K562 (cell line): ENCODE measurements around the gene JAG2. TPM values are rescaled to one million over a fixed set of nuclear protein-coding genes. Genes with fewer than 3 reads are reported as not detected.

Source experiments
- ATAC-seq: fragments of 200-7000 bp; cut with Tn5 transposase; 3 replicates; pipeline ENCODE4 v1.9.1; 2020; ENCODE audit warnings: moderate library complexity
- BruUV-seq: library from RNA; stranded (reverse); fragments of 400-500 nt; replicated peaks from 2 replicates; lab custom pipeline; 2021; lab: Mats Ljungman, UMichigan
- CTCF ChIA-PET: fragments of 300-600 bp; formaldehyde crosslinking; extraction: SDS; loops from one replicate; lab custom pipeline; 2021; ENCODE audit warnings: low intra/inter-chr PET ratio; lab: Yijun Ruan, JAX
- POLR2A ChIA-PET: fragments of 300-600, 350-650 bp; sonication (Branson Sonifier 250); formaldehyde crosslinking; extraction: SDS; loops from one replicate; lab custom pipeline; 2021; ENCODE audit warnings: antibody characterized with exemption, inconsistent platforms; lab: Yijun Ruan, JAX
- DNase-seq, 4 experiments: peaks; one replicate each; pipeline versions ENCODE4 v3.0.0 to v3.0.0-alpha.2; 2011 to 2018; ENCODE audit warnings: low spot score in 3 of 4, mixed read lengths in 3 of 4; ENCODE audit errors: extremely low read depth in 1 of 4
- FAIRE-seq: peaks from 2 replicates; lab custom pipeline; 2011; peaks lifted over from hg19 to GRCh38; lab: Jason Lieb, UNC
- H2AFZ ChIP-seq: 2 replicates; pipeline ENCODE4 v1.6.0; 2011; ENCODE audit warnings: low read depth, low read length, control low read depth, inconsistent platforms
- H3K27ac ChIP-seq: fragments of 200-600 bp; 3 replicates; pipeline ENCODE4 v1.8.0; 2011; ENCODE audit warnings: low read depth, mild to moderate bottlenecking, control low read depth, inconsistent platforms, low read length, moderate library complexity, mixed read lengths; ENCODE audit errors: extremely low read depth
- H3K27me3 ChIP-seq, 2 experiments: fragments of 300-600 bp in 1 of 2; 2 replicates in 1 of 2; 3 replicates in 1 of 2; pipeline versions ENCODE4 v1.6.0 to v1.8.0; 2011; ENCODE audit warnings: inconsistent platforms in 2 of 2, low read length in 2 of 2, mild to moderate bottlenecking in 1 of 2, mixed read lengths in 1 of 2, moderate library complexity in 1 of 2; ENCODE audit not compliant: control insufficient read depth in 2 of 2, insufficient read depth in 2 of 2
- H3K36me3 ChIP-seq: fragments of 300-600 bp; 3 replicates; pipeline ENCODE4 v1.8.0; 2011; ENCODE audit warnings: mild to moderate bottlenecking, low read length, inconsistent platforms; ENCODE audit not compliant: control insufficient read depth, insufficient read depth
- H3K4me1 ChIP-seq, 2 experiments: fragments of 200-600 bp in 1 of 2; replicated peaks in 1 of 2; 2 replicates in 1 of 2; 3 replicates in 1 of 2; pipeline versions ENCODE4 v1.5.1 to v1.8.0; 2011; ENCODE audit warnings: inconsistent platforms in 2 of 2, low read length in 2 of 2, mild to moderate bottlenecking in 1 of 2, mixed read lengths in 1 of 2, moderate library complexity in 1 of 2; ENCODE audit not compliant: control insufficient read depth in 2 of 2, insufficient read depth in 2 of 2
- H3K4me2 ChIP-seq: 2 replicates; pipeline ENCODE4 v1.6.1; 2011; ENCODE audit warnings: low read length, control low read depth, inconsistent platforms, mixed read lengths; ENCODE audit not compliant: insufficient read depth
- H3K4me3 ChIP-seq: fragments of 200-600 bp; sonication (generic), shearing (Covaris generic); 2 replicates; pipeline ENCODE4 v1.5.1; 2016; ENCODE audit warnings: control low read depth, inconsistent platforms
- H3K79me2 ChIP-seq: fragments of 200-600 bp; 3 replicates; pipeline ENCODE4 v1.8.0; 2011; ENCODE audit warnings: low read length, inconsistent platforms; ENCODE audit not compliant: control insufficient read depth, insufficient read depth
- H3K9ac ChIP-seq, 2 experiments: 2 replicates each; pipeline versions ENCODE4 v1.6.0 to v1.6.1; 2011; ENCODE audit warnings: low read depth in 2 of 2, low read length in 2 of 2, control low read depth in 1 of 2, inconsistent platforms in 1 of 2, mild to moderate bottlenecking in 1 of 2, mixed read lengths in 1 of 2; ENCODE audit not compliant: insufficient read depth in 1 of 2
- H3K9me1 ChIP-seq: one replicate; pipeline ENCODE4 v1.6.0; 2011; ENCODE audit warnings: inconsistent platforms, mild to moderate bottlenecking, low read length, moderate library complexity; ENCODE audit not compliant: control insufficient read depth, insufficient read depth
- H3K9me3 ChIP-seq: replicated peaks from 2 replicates; pipeline ENCODE4 v1.5.1; 2011; ENCODE audit warnings: low read depth, low read length, inconsistent platforms; ENCODE audit not compliant: control insufficient read depth, insufficient read depth
- H4K20me1 ChIP-seq: replicated peaks from 2 replicates; pipeline ENCODE4 v1.6.1; 2011; ENCODE audit warnings: low read length, inconsistent platforms, mixed read lengths; ENCODE audit not compliant: control insufficient read depth, insufficient read depth
- BCL6 ChIP-seq: fragments of 250-450 bp; sonication (Bioruptor Pico); IDR thresholded peaks from 2 replicates; pipeline ENCODE4 v1.4.0; 2020
- CTCF ChIP-seq, 3 experiments: IDR thresholded peaks in 2 of 3; conservative IDR thresholded peaks in 1 of 3; 2 replicates each; pipeline ENCODE4 v1.5.1; 2011 to 2012; ENCODE audit warnings: low read length in 3 of 3, mild to moderate bottlenecking in 3 of 3, control low read depth in 2 of 3, improper control_type of control experiment in 1 of 3, inconsistent platforms in 1 of 3, low read depth in 1 of 3, mixed read lengths in 1 of 3, moderate library complexity in 1 of 3; ENCODE audit not compliant: insufficient read depth in 2 of 3
- EP300 ChIP-seq: IDR thresholded peaks from 2 replicates; pipeline ENCODE4 v1.6.1; 2012; ENCODE audit warnings: low read length, improper control_type of control experiment
- FOXK2 ChIP-seq, 2 experiments: fragments of 450-650 bp; IDR thresholded peaks in 1 of 2; conservative IDR thresholded peaks in 1 of 2; 2 replicates each; pipeline ENCODE4 v1.6.1; 2016; ENCODE audit warnings: low read depth in 2 of 2, mild to moderate bottlenecking in 1 of 2
- GTF2F1 ChIP-seq: IDR thresholded peaks from 2 replicates; pipeline ENCODE4 v1.6.1; 2011; ENCODE audit warnings: low read depth, low read length, improper control_type of control experiment
- HNRNPH1 ChIP-seq: fragments of 200-400 bp; formaldehyde crosslinking; optimal IDR thresholded peaks from 2 replicates; pipeline ENCODE3; 2017; ENCODE audit warnings: low read depth, mild to moderate bottlenecking, low read length, moderate library complexity
- NFATC3 ChIP-seq: fragments of 450-650 bp; IDR thresholded peaks from 2 replicates; pipeline ENCODE4 v1.6.1; 2017; ENCODE audit warnings: mild to moderate bottlenecking
- RB1 ChIP-seq: fragments of 450-650 bp; IDR thresholded peaks from 2 replicates; pipeline ENCODE4 v1.6.1; 2017; ENCODE audit warnings: low read depth, mild to moderate bottlenecking
- RBM39 ChIP-seq: fragments of 200-400 bp; formaldehyde crosslinking; optimal IDR thresholded peaks from 2 replicates; pipeline ENCODE3; 2018; ENCODE audit warnings: low read depth, low read length
- RNF219 ChIP-seq: fragments of 250-450 bp; sonication (Bioruptor Pico); IDR thresholded peaks from 2 replicates; pipeline ENCODE4 v1.5.0; 2022; ENCODE audit warnings: mild to moderate bottlenecking
- SAFB2 ChIP-seq: fragments of 200-400 bp; formaldehyde crosslinking; IDR thresholded peaks from 2 replicates; pipeline ENCODE4 v1.6.1; 2018; ENCODE audit warnings: borderline replicate concordance, low read length, low read depth, moderate library complexity; ENCODE audit not compliant: severe bottlenecking
- SETDB1 ChIP-seq: IDR thresholded peaks from one replicate; pipeline ENCODE4 v1.6.1; 2012; ENCODE audit warnings: low read length, control low read depth, inconsistent platforms
- SMAD2 ChIP-seq: fragments of 150-350 bp; IDR thresholded peaks from 2 replicates; pipeline ENCODE4 v1.6.1; 2014; ENCODE audit warnings: low read depth, mild to moderate bottlenecking, low read length
- XRCC4 ChIP-seq: IDR thresholded peaks from one replicate; pipeline ENCODE4 v1.6.1; 2011; ENCODE audit not compliant: insufficient read depth, insufficient read length; ENCODE audit errors: extremely low read depth
- ZNF134 ChIP-seq: fragments of 250-450 bp; sonication (Bioruptor Pico); conservative IDR thresholded peaks from 2 replicates; pipeline ENCODE4 v1.4.0; 2020
- ZNF232 ChIP-seq: sonication (generic); formaldehyde crosslinking; IDR thresholded peaks from 2 replicates; pipeline ENCODE4 v1.8.0; 2022; ENCODE audit warnings: mild to moderate bottlenecking, missing genetic modification reagents
- ZNF57 ChIP-seq: fragments of 450-650 bp; formaldehyde crosslinking; IDR thresholded peaks from 2 replicates; pipeline ENCODE4 v1.4.0; 2020; ENCODE audit warnings: mild to moderate bottlenecking, moderate library complexity
- WGBS: fragments of 100-300 bp; shearing (Covaris generic); methylation state at CpG from one replicate; pipeline ENCODE4 v1.1.6; 2016; ENCODE audit warnings: low coverage, mixed read lengths; ENCODE audit not compliant: insufficient coverage; ENCODE audit errors: missing lambda C conversion rate; 5-methylcytosine and 5-hydroxymethylcytosine counted together
- in situ Hi-C: fragments of 300-500 bp; cut with MboI; formaldehyde crosslinking; loops from 4 replicates; pipeline ENCODE4 v1.15.0; 2018; ENCODE audit warnings: inconsistent platforms, mixed read lengths
- intact Hi-C: fragments of 100-400 bp; cut with micrococcal nuclease; formaldehyde crosslinking; loops from 2 replicates; pipeline ENCODE4 v1.14.2; 2022
- polyA plus RNA-seq, 8 experiments: library from polyadenylated mRNA; depleted of rRNA in 4 of 8; stranded (reverse) in 5 of 8; unstranded in 3 of 8; fragments of >200 nt; fragmentation: Nextera tagmentation in 2 of 8; fragmentation: Illumina TruSeq in 1 of 8; extraction: Ambion mirVana in 2 of 8; extraction: Trizol in 1 of 8; gene quantifications; 2 replicates each; pipeline versions ENCODE4 v1.2.1 to v1.2.3, GENCODE V29; 2011 to 2014; ENCODE audit warnings: inconsistent platforms in 1 of 8, missing spikeins in 1 of 8
- total RNA-seq, 7 experiments: library from RNA; depleted of rRNA in 6 of 7; stranded (reverse); fragments of >200 nt in 6 of 7; fragmentation: Illumina TruSeq in 2 of 7; extraction: Trizol in 2 of 7; gene quantifications; 2 replicates each; pipeline versions ENCODE4 v1.2.1 to v1.2.3, GENCODE V29; 2011 to 2021; ENCODE audit warnings: low replicate concordance in 1 of 7

The JAG2 gene
- total and polyA plus RNA-seq, 9 of the 15 experiments (the other 6 are each of a cell fraction or from before 2014, with no cell fraction given), result 0.25 to 48.4 (median 8.6) TPM

DNA sequence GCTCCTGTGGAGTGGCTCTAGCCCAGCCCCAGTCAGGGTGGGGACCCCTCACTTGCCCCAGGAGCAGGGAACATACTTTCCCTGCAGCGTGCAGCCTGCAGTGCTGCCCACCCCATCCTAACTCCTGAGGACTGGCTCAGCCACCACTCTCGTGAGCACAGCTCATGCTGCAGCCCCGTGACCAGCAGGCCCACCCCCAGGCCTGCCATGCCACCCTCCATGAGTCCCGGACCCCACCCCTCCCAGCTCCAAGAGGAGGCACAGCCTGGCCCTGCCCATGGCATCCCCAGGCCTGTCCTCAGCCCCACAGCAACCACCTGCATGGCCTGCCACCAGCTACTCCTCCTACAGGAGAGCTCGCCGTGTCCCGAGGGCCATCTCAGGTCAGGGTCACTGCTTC is 3.9 kb upstream of the JAG2 start:
- intact Hi-C loops, result no loop called here
- no peaks in the 10 kb centered on the region for H3K9me3 ChIP-seq
- no peak for DNase-seq
- peaks cover 5% of the 10 kb centered on the region; the same call in 2 of the 3 replicates for H3K79me2 ChIP-seq
- POLR2A ChIA-PET, result interaction anchor here (0.7 kb wide), 1 partner anchor 1300 kb away, joined by 3 read pairs; no protein-coding TSS in a partner anchor
- H2AFZ ChIP-seq, result no peak overlapping the region
- WGBS, result 28% methylated on average over 6 of the region's 7 CpGs
- H3K27me3 ChIP-seq, result no peaks in the 10 kb centered on the region
- no peak for FAIRE-seq
- H3K27ac ChIP-seq, result no peak overlapping the region
- TF ChIP-seq RNF219 (CRISPR knock-in tag), result no peak
- no peak for TF ChIP-seq SETDB1
- TF ChIP-seq SMAD2, result no peak
- no peak for TF ChIP-seq BCL6 (CRISPR knock-in tag)
- TF ChIP-seq RBM39, result no peak
- TF ChIP-seq GTF2F1, result no peak
- no peak for TF ChIP-seq RB1
- no peak for TF ChIP-seq CTCF (IDR thresholded peaks at IDR 0.05 in 2 of 3, conservative IDR thresholded peaks at IDR 0.05 in 1 of 3; ENCODE audit: insufficient read depth in 2 of 3, low read depth in 1 of 3, low read length in 3 of 3)
- TF ChIP-seq XRCC4, result no peak
- TF ChIP-seq EP300, result no peak
- TF ChIP-seq ZNF232, result no peak
- no peak for TF ChIP-seq HNRNPH1
- TF ChIP-seq NFATC3, result no peak
- no peak for TF ChIP-seq FOXK2 (conservative IDR thresholded peaks at IDR 0.05 in 1 of 2, IDR thresholded peaks at IDR 0.05 in 1 of 2; ENCODE audit: low read depth in 2 of 2)
- TF ChIP-seq ZNF57, result no peak
- TF ChIP-seq ZNF134 (CRISPR knock-in tag), result no peak
- TF ChIP-seq SAFB2, result no peak
- TF ChIP-seq, all 486 proteins: peak for 0
- ATAC-seq, result no peak
- Histone ChIP-seq H3K4me2 (no peak overlapping the region), H3K36me3 (no peaks in the 10 kb centered on the region), H3K4me3 (no peak overlapping the region), H3K9ac (no peak overlapping the region), H3K9me1 (no peaks in the 10 kb centered on the region), H4K20me1 (no peaks in the 10 kb centered on the region; the same call in 1 of the 2 replicates), H3K4me1 (peaks cover 2 to 71% of the 10 kb centered on the region in 2 experiments; a peak in 3 of 5 replicates)
- in situ Hi-C loops, result no loop called here
- CTCF ChIA-PET, result no interaction called here
- no TSS peak for BruUV-seq
